A673 (cell line): ENCODE data around the gene UBA52.

ENCODE experiments used
- CTCF ChIP-seq: fragments of 300-800, 200-600 bp; sonication (generic); conservative IDR thresholded peaks from 2 replicates; pipeline ENCODE4 v1.5.1; 2017; ENCODE audit warnings: low read depth, mild to moderate bottlenecking, antibody characterized with exemption, low read length, moderate library complexity, mixed read lengths
- EZH2 ChIP-seq: fragments of 200-600 bp; sonication (generic); IDR thresholded peaks from 2 replicates; pipeline ENCODE4 v1.6.1; 2017; ENCODE audit warnings: borderline replicate concordance, low read depth, mild to moderate bottlenecking, mixed read lengths, antibody characterized with exemption, low read length; ENCODE audit not compliant: poor library complexity, severe bottlenecking

- TF ChIP-seq EZH2 = no peak
- TF ChIP-seq CTCF = no peak
Observed at GRCh38 chr19:18537431-18537830, 34.2 kb upstream of the UBA52 start.
